ENCODE results near the gene GCG.

GCG gene

GRCh38 chr2:162153608-162154224 is 1.7 kb upstream of the GCG start:
- in situ Hi-C loops (cut with HindIII; ENCODE audit: low sequenced_read_pairs) = loop anchor here (25.0 kb wide), 1 partner anchor 134 kb away; no protein-coding TSS in a partner anchor

GRCh38 chr2:162149940-162150339 is 2.1 kb downstream of the GCG start:
- in situ Hi-C loops (cut with HindIII; ENCODE audit: low sequenced_read_pairs) = loop anchor here (25.0 kb wide), 1 partner anchor 137 kb away; no protein-coding TSS in a partner anchor

- in situ Hi-C loops (cut with HindIII; ENCODE audit: low sequenced_read_pairs) = no loop called here
Observed at GRCh38 chr2:162149466-162149865, 2.6 kb downstream of the GCG start.

- in situ Hi-C loops (cut with HindIII; ENCODE audit: low sequenced_read_pairs) = no loop called here
Observed at GRCh38 chr2:162148956-162149355, 3.1 kb downstream of the GCG start.

- in situ Hi-C loops (cut with HindIII; ENCODE audit: low sequenced_read_pairs) = no loop called here
Observed at GRCh38 chr2:162143969-162144368, 8.1 kb downstream of the GCG start.

GRCh38 chr2:162138310-162138709 is 13.7 kb downstream of the GCG start:
- in situ Hi-C loops (cut with HindIII; ENCODE audit: low sequenced_read_pairs) = no loop called here

- in situ Hi-C loops (cut with HindIII; ENCODE audit: low sequenced_read_pairs) = no loop called here
Observed at GRCh38 chr2:162127422-162127821, 24.6 kb downstream of the GCG start.

- in situ Hi-C loops (cut with HindIII; ENCODE audit: low sequenced_read_pairs) = no loop called here
Observed at GRCh38 chr2:162126527-162126926, 25.5 kb downstream of the GCG start.

GRCh38 chr2:162126111-162126519 is 25.9 kb downstream of the GCG start:
- in situ Hi-C loops (cut with HindIII; ENCODE audit: low sequenced_read_pairs) = no loop called here

- in situ Hi-C loops (cut with HindIII; ENCODE audit: low sequenced_read_pairs) = no loop called here
Observed at GRCh38 chr2:162125138-162125537, 26.9 kb downstream of the GCG start.

- in situ Hi-C loops (cut with HindIII; ENCODE audit: low sequenced_read_pairs) = no loop called here
Observed at GRCh38 chr2:162123806-162124758, 28.0 kb downstream of the GCG start.

GRCh38 chr2:162118166-162119031 is 33.6 kb downstream of the GCG start:
- in situ Hi-C loops (cut with HindIII; ENCODE audit: low sequenced_read_pairs) = no loop called here

- in situ Hi-C loops (cut with HindIII; ENCODE audit: low sequenced_read_pairs) = no loop called here
Observed at GRCh38 chr2:162116352-162116751, 35.7 kb downstream of the GCG start.

- in situ Hi-C loops (cut with HindIII; ENCODE audit: low sequenced_read_pairs) = no loop called here
Observed at GRCh38 chr2:162115076-162115475, 37.0 kb downstream of the GCG start.

- in situ Hi-C loops (cut with HindIII; ENCODE audit: low sequenced_read_pairs) = no loop called here
Observed at GRCh38 chr2:162114271-162114670, 37.8 kb downstream of the GCG start.

GRCh38 chr2:162113776-162114168 is 38.3 kb downstream of the GCG start:
- in situ Hi-C loops (cut with HindIII; ENCODE audit: low sequenced_read_pairs) = no loop called here

- in situ Hi-C loops (cut with HindIII; ENCODE audit: low sequenced_read_pairs) = no loop called here
Observed at GRCh38 chr2:162113088-162113775, 38.8 kb downstream of the GCG start.

- in situ Hi-C loops (cut with HindIII; ENCODE audit: low sequenced_read_pairs) = no loop called here
Observed at GRCh38 chr2:162111958-162112850, 39.8 kb downstream of the GCG start.

GRCh38 chr2:162107361-162107901 is 44.6 kb downstream of the GCG start:
- in situ Hi-C loops (cut with HindIII; ENCODE audit: low sequenced_read_pairs) = no loop called here
